ENCODE measurements around the gene S100A14.
"Not testable (repeated sequence)": the region's sequence is repeated elsewhere in the genome, so short reads cannot be mapped to it uniquely, and the experiment has no call there.

Gene S100A14

DNA sequence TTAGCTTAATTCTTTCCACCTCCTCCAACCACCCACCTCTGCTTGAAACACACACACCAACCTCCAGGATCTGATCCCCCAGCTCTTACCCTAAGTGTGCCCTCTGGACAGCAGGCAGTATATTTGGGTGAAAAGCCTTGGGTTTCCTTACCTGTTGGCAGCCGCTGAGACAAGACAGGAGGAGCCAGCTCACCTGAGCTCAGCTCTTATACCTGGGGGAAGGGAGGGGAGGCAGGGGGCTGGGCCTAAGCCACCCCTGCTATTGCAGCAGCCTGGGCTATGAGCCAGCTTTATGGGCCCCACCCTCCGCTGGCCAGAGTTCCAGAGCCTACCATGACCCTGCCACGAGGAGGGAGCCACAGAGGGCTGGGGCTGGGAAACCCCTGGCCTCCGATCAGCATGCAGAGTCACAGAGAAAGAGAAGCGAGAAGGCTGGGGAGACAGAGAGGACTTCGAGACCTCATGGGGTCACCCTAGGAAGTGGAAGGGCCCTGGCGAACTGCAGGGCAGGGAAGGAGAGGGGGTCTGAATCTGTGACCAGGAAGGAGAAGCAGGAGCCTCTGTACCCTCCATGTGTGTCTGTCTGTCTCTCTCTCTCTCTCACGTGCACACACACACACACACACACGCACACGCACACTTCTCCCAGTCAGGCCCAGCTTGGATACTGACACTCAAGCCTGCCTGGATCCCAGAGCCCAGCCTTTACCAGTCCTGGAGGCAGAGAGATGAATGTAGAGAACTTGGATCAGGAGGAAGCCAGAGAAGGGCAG is at the start of gene S100A14:
S100A14 (minus strand) TSS at position 182 of the 773 bp plus-strand sequence. CDS start 467 bp downstream, outside the sequence.
- no peak for DNase-seq (ENCODE audit: low read depth)

DNA sequence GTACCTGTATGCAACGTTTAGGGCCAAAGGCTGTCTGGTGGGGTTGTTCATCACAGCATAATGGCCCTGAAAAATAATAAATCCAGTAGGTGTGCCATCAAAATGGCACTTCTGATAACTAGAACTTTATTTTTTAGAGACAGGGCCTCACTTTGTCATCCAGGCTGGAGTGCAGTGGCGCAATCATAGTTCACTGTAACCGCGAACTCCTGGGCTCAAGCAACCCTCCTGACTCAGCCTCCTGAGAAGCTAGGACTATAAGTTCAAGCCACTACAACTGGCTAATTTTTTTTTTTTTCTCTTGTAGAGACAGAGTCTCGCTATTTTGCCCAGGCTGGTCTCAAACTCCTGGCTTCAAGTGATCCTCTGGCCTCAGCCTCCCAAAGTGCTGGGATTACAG is 47.1 kb upstream of the S100A14 start:
- no peak for DNase-seq (ENCODE audit: low read depth)

GRCh38 chr1:153662269-153662668 is 46.1 kb upstream of the S100A14 start:
- DNase-seq (ENCODE audit: low read depth) = no peak

GRCh38 chr1:153661111-153661708 is 45.1 kb upstream of the S100A14 start:
- no peak for DNase-seq (ENCODE audit: low read depth)

GRCh38 chr1:153659656-153660055 is 43.5 kb upstream of the S100A14 start:
- no peak for DNase-seq (ENCODE audit: low read depth)

- DNase-seq (ENCODE audit: low read depth) = no peak
Measured at GRCh38 chr1:153659175-153659534, 43.0 kb upstream of the S100A14 start.

GRCh38 chr1:153658400-153659174 is 42.5 kb upstream of the S100A14 start, which contains the start of gene SNAPIN:
Gene SNAPIN, plus strand, starts transcription at chr1:153658703. Its CDS starts 41 bp downstream, at chr1:153658744.
- DNase-seq (ENCODE audit: low read depth) = peak; percentile 80

GRCh38 chr1:153655333-153655732 is 39.2 kb upstream of the S100A14 start:
- DNase-seq (ENCODE audit: low read depth) = no peak

DNA sequence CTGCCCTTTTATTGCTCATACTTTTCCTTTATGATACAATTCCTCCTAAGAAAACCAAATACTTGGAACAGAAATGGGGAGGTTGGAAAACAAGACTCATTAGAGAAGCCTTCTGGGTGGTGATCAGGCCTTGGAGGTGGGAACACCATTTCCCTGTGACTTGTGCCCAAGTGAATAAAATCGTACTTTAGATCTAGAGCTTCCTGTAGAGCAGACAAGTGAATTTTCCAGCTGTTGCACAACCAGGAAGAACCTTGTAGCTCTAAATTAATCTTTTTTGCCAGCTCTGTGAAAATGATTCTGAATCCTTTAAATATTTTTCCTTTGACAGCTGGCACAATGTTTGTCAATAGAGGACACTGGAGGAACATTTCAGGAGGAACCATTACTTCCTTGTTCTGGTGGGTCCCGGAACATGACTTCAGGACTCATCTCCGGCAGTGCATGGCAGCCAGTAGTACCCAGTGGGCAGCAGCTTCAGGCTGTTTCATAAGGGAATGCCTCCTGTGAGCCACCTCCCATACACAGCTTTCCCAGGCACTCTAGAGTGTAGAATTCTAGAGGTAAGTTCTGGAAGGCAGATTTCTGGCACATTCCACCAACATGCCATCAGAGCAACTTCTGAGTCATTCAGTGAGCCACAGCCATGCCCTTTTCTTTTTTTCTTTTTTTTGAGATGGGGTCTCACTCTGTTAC is 36.8 kb upstream of the S100A14 start:
- no peak for DNase-seq (ENCODE audit: low read depth)

DNA sequence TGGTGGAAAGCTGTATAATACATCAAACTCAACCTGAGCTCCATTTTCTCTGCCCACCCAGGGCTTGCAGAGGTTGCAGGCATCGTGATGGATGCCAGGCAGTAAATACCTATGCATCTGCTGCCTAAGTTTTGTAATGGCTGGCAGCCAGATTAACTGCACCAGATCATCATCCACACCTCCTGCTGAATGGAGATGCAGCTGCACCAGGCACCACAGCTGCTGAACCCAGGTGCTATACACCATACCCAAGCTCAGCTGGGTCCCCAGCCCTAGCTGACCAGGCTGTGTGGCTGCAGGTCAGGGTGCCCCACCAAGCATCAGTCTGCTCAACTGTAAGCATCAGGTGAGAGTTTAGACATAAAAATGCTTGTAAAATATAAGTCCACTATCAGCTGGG is 35.6 kb upstream of the S100A14 start:
- DNase-seq (ENCODE audit: low read depth) = no peak

DNA sequence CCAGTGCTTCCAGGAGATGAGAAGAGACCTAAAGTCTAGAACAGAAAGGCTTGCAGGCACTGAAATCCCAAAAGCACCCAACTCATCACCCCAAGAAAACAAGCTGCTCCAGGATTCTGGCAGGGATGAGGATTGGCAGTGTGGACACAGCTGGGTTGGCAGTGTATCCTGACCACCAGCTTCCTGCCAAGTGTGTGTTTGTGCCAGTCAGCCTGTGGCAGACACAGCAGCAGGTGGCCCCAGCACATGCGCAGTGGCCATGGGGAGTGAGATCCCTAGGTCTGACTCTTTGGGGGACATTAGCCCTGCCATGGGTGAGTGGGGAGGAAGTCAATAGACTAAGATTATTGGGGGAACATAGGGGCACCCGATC is 33.7 kb upstream of the S100A14 start:
- DNase-seq (ENCODE audit: low read depth) = no peak

DNA sequence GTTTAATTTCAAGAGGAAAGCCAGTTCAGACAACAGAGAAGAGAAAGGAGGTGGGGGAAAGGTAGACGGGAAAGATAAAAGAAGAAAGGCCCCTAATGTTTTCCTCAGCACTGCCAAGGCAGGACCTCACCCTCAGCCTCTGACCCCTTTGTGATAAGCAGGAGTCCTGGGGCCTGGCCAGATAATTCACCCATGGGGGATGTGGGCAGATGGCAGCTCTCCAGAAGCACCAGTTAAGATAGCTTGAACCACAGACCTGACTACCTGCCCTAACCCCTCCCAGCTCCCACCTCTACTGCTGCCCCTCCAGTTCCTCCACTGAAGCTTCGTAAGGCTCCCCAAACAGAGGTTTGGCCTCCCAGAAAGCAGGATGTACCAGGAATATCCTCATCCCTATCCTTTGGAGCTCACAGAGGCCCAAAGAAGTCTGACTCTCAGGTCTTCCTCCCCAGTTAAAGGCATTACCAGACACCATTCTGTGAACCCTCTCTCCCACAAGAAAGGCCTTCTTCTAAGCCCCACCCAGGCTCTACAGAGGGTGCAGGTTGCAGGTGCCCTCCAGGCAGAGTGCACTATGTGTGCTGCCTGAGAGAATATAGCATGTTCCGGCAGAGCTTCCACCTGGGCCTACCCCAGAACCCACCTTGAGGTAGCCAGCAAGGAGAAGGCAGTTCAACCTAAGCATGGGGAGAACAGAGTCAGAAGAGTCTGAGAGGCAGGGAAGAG is 33.2 kb upstream of the S100A14 start:
- DNase-seq (ENCODE audit: low read depth) = no peak

- no peak for DNase-seq (ENCODE audit: low read depth)
Measured at GRCh38 chr1:153648000-153648643, 32.0 kb upstream of the S100A14 start.

GRCh38 chr1:153647346-153647714 is 31.2 kb upstream of the S100A14 start:
- no peak for DNase-seq (ENCODE audit: low read depth)

DNA sequence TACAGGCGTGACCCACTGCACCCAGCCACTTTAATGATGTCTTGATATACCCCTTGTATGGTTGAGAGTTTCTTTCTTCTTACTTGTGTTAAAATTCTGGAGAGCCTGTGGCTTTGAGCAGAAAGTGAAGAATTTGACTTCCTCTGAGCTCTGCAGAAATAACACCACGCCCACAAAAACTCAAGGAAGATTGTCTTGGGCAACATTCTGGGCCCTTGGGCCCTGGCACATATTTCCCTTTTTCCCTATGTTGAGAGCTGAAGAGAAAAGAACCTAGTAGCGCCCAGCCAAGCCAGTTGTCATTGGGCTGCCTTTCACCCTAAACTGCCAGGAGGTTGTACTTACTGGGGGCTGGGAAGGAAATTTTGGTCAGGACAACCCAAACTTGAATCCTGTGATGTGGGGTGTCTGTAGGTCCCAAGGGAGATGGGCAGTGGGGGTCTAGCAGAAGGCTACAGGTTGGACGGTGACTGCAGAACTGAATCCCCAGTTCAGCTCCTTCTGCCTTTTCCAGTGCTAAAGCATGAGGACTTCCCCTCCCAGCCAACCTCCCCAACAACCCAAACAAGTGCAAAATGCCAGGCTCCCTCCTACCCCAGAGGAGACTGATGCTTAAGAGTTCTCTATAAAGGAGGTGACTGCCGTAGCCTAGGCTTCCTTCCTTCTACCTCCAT is 30.7 kb upstream of the S100A14 start:
- no peak for DNase-seq (ENCODE audit: low read depth)

- DNase-seq (ENCODE audit: low read depth) = no peak
Measured at GRCh38 chr1:153643816-153644215, 27.7 kb upstream of the S100A14 start.

GRCh38 chr1:153643100-153643499 is 27.0 kb upstream of the S100A14 start:
- DNase-seq (ENCODE audit: low read depth) = no peak

DNA sequence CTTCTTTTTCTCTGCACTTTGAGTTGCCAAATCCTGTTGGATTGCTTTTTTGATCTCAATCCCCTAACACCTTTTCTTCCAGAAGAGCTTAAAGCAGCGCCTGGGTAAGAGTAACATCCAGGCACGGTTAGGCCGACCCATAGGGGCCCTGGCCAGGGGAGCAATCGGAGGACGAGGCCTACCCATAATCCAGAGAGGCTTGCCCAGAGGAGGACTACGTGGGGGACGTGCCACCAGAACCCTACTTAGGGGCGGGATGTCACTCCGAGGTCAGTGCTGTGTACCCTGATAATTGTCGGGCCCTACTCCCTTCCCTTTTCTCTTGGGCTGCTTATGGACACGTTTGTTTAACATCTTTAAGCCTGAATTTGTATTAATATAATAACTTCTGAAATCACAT is 26.0 kb upstream of the S100A14 start:
- DNase-seq (ENCODE audit: low read depth) = no peak

DNA sequence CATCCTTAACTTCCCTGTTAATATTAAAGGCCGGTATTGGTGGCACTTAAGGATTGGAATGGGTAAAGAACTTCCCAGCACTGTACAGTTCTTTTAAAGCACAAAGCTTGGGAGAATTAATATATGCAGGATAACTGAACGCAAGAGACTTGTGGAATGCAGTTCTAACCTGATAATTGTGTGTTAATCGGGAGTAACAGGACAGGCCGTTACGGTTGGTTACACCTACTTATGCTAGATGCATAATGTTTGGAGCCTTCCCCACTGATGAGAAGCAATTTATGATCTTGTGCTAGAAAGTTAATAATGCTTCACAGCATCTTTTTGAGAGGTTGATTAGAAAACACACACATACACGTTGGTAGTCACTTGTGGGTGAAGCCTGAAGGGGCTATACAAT is 24.7 kb upstream of the S100A14 start:
- no peak for DNase-seq (ENCODE audit: low read depth)

- not testable (repeated sequence) for DNase-seq (ENCODE audit: low read depth)
Measured at GRCh38 chr1:153640213-153640612, 24.1 kb upstream of the S100A14 start.

DNA sequence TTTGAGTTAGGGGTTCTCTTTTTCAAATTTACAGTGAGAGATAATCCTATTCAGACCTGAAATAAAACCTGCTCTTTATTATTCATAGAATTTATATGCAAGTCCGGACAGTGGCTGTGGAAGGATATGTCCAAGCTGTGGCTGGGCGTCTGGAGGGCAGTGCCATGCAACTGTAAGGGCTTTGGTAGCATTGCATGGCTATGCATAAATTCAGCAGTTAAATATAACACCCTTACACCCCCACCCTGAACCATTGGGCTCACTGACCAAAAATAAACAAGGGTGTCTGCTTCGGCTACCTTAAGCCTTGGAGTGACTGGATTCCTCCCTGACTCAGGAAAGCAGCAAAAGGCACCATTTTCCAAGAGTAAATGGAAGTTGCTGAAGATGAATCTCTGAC is 23.2 kb upstream of the S100A14 start:
- DNase-seq (ENCODE audit: low read depth) = no peak
